GM21381 (cell line): ENCODE measurements around the gene SLC16A8.

Source experiments
- ATAC-seq: cut with Tn5 transposase; IDR thresholded peaks from one replicate; pipeline ENCODE4 v1.9.1; 2021; ENCODE audit warnings: mild to moderate bottlenecking, moderate library complexity; ENCODE audit not compliant: unreplicated experiment

SLC16A8 gene

DNA sequence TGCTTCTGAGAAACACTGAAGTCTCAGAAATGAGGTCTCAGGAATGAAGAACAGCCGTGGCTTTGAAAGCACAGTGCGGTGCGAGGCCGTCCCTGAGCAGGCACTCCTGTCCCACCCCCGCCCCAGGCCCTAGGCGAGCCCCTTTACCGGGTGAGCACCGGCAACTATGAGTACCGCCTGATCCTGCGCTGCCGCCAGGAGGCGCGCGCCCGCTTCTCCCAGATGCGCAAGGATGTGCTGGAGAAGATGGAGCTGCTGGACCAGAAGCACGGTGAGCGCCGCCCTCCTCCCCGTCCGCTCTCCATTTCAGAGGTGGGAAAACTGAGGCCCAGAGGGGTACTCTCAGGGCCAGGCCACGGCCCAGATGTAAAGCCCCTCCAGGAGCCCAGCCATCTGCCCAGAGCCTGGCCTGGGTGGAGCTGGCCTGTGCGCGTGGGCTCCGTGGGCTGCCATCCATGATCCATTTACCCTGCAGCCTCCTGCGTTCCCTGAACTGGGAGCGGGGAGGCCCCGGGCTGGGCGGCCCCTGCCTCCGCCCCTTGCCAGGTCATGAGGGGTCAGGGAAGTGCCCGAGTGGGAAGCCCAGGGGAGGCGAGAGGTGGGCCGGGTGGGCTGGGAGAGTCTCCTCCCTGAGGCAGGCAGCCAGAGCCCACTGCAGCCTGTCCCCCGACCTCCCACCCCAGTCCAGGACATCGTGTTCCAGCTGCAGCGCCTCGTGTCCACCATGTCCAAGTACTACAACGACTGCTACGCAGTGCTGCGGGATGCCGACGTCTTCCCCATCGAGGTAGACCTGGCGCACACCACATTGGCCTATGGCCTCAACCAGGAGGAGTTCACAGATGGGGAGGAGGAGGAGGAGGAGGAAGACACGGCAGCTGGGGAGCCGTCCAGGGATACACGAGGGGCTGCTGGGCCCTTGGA lies 9.5 kb downstream of the SLC16A8 start:
- no peak for ATAC-seq

DNA sequence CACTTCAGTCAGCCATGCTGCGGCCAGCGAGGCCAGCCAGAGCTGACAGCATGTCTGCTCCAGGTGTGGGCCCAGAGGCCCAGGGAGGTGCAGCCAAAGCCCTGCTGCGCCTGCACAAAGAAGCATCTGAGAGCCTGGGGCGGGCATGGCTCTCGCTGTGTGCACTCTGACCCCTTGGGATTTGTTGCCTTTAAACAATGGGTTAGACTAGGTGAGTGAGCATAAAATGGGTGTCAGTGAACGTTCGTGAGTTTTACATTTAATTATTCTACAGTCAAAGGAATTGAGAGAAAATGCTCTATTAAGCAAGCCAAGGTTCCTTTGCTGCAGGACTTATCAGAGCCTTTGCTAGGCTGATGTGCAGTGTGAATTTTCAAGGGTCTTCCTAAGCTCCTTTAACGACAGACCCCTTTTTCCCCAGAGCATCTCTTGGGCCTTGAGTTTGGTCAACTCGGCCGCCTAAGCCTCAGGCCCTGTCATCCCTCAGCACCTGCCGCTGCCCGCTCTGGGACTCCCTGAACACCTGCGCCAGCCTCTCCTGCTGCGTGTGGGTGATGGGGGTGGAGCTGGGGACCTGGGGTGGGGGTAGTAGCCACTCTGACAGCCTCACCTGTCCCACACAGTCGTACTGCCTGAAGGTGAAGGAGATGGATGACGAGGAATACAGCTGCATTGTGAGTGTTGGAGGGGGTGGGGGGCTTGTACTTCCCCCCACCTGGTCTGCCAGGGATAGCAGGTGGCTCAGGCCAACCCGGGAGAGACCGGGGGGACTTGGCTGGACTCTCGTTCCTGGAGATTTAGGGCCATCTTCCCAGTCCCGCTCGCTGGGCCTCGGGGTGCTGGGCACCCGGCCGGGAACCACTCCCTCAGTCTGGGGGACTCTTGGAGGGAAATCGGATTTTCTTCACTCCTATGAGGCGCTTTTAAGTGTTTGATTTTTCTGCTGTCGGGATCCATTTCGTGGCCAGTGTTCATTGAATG lies 10.5 kb downstream of the SLC16A8 start:
- ATAC-seq = no peak

- ATAC-seq = no peak
Observed at GRCh38 chr22:38072322-38073149, 11.4 kb downstream of the SLC16A8 start.

- ATAC-seq = no peak
Observed at GRCh38 chr22:38071421-38072321, 12.3 kb downstream of the SLC16A8 start.

- no peak for ATAC-seq
Observed at GRCh38 chr22:38070250-38070921, 13.6 kb downstream of the SLC16A8 start.

DNA sequence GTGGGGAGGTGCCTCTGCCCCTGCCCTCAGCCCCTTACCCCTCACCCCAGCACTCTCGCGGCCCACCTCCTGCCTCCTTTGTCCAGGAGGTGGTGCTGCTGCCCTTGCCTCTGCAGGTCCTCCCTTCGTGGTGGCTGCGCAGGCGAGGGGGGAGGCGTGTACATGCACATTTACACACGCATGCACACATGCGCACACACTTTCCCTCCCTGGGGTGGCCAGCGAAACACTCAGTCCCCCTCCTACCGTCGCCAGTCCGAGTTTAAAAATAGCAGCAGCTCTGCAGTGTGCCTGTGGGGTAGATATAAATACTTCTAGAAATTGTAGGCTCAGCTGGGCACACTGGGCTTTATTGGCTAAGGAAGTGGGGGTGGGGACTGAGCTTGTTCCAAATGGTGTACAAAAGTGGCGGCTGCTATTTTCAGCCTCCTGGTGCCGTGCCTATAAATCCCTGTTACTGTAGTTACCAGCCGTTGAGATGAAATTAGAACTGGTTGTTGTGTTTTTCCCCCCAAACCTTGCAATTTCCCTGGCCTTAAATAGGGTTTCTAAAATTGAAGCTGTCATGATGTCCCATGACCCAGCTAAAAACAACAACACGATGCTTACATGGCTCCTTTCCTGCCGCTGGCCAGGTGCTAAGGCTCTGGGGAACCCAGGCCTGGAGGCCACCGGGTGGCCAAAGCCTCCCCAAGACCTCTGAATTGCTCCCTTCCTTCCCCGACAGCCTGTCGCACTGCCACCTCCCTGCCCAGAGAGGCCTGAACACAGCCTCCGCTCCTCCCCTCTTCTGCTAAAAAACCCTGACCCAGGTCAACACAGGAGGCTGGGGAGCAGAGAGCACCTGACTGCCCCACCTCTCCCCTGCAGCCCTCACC lies 14.4 kb downstream of the SLC16A8 start:
- no peak for ATAC-seq

- no peak for ATAC-seq
Observed at GRCh38 chr22:38068641-38069371, 15.2 kb downstream of the SLC16A8 start.

GRCh38 chr22:38067761-38068360 lies 16.1 kb downstream of the SLC16A8 start:
- no peak for ATAC-seq

DNA sequence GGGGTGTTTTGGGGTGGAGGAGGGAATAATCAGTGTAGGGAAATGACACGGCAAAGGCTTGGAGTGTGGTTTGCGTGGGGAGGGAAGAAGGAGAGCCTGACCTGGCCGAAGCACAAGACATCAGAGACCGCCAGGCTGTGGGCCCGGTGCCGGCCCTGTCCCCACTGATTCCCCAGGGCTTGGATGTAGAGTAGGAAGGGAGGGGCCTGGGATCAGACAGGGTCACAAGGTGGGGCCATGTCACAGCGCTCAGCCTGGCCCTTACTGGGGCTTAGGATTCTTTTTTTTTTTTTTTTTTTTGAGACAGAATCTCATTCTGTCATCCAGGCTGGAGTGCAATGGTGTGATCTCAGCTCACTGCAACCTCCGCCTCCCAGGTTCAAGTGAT lies 17.0 kb downstream of the SLC16A8 start:
- ATAC-seq = no peak

- ATAC-seq = no peak
Observed at GRCh38 chr22:38066381-38067027, 17.5 kb downstream of the SLC16A8 start.

GRCh38 chr22:38065539-38065938 lies 18.4 kb downstream of the SLC16A8 start:
- ATAC-seq = no peak

DNA sequence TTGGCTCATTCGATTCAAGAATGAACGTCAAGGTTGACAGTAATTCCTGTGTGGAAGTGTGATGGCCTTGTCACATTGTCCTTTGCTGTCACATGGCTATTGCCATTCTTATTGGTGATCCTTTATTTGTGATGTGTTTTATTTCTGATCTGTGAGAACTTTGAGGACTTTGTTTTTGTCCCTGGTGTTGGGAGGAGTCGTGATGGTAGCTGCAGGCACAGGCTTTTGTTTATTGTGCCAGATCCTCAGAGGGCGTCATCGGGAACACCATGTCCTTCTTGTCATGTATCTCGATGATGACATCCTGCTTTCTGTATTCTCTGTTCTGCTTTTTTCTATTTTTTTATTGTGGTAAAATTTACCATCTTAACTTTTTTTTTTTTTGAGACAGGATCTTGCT lies 21.2 kb downstream of the SLC16A8 start:
- no peak for ATAC-seq

- no peak for ATAC-seq
Observed at GRCh38 chr22:38056969-38057891, 26.8 kb downstream of the SLC16A8 start, which contains the start of gene PICK1. PICK1 (plus strand) TSS chr22:38057404; CDS start chr22:38057810, 406 bp downstream.

DNA sequence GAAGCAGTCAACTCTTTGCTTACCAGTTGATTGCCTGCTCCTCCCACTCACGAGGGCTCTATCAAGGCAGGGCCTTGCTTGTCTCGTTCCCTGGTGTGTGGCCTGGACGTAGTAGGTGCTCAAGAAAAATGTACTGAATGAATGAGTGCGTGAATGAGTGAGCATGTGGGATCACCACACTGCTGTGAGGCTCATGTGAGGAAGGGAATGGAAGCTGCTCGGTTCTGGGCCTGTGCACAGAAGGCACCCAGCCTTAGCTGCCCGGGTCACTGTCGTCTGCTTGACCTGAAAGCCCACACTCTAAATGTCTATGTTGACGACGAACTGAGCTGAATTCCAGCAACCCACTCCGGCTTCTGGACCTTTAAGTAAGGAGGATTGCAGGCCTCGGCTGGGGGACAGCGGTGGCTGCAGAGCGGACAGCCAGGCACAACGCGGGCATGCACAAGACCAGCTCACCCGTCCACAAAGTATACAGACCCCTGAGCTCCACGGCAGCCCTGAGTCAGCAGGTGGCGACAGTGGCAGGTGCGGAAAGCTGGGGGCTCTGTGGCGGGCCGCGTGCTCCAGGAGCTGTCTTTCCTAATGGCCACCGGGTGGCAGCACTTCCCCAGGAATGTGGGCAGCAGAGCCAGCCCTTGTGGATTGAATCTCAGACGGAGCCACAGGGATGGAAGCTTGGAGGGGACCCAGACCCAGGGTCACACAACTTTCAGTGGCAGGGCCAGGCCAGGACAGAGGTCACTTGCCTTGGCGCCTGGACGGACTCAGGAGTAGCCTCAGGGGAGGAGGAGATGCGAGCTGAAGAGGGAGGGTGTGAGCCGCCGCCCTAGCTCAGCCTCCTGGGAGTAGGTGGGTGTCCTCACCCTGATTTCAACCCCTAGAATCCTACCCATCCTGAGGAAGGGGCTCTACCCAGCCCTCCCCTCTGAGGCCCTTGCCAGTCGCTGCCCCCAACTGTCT lies 31.8 kb downstream of the SLC16A8 start:
- no peak for ATAC-seq
